Measurements from ENCODE around the gene SERPING1.

GRCh38 chr11:57619331-57619730, 21.8 kb downstream of the SERPING1 start:
- TF ChIP-seq CTCF (IDR thresholded peaks at IDR 0.05; ENCODE audit: insufficient read depth, low read depth, low read length) = no peak
- no peak for TF ChIP-seq EZH2 (IDR thresholded peaks at IDR 0.05; ENCODE audit: insufficient read depth, low read length)
